GM10266 (cell line): ENCODE results near the gene CAPN12.

ENCODE experiments used
- DNase-seq: peaks from one replicate; pipeline ENCODE4 v3.0.0; 2012; ENCODE audit errors: extremely low spot score
- TF ChIP-seq, protein P1 (sequence below): IDR thresholded peaks from 2 replicates; pipeline ENCODE4 v1.5.1; 2012; ENCODE audit warnings: mild to moderate bottlenecking, low read depth; ENCODE audit not compliant: control insufficient read depth, insufficient read depth; ENCODE audit errors: missing control alignments

CAPN12 gene

DNA sequence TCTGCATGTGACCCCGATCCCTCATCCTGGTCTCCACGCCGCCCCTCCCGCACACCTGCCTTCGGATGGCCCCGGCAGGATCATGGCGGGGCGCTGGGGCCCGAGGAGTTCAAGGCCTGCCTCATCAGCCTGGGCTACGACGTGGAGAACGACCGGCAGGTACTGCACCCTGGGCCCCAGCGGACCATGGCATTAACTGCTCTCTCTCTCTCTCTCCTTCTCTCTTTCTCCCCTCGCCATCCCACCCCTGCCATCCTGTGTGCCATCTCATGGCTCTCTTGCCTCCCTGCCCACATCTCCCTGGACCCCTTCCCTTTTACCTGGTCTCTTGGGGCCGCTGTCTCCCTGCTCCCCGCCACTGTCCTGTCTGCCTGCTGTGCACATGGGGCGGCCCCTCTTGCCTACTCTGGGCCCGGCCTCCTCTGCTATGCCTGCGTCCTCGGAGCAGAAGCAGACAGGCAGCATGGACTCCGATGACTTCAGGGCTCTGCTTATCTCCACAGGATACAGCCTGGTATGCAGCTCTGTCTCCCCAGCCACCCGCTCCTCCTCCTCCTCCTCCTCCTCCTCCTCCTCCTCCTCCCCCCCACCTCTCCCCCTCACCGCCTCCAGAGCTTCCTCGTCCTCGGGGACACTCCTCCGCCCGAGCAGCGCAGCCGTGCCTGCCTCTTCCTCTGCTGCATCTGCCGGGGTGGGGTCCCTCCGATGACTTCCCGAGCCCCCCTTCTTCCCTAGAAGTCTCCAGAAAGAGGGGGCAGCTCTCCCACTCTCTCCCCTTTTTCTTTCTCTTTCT lies 16.2 kb downstream of the CAPN12 start:
- TF ChIP-seq, protein P1, sequence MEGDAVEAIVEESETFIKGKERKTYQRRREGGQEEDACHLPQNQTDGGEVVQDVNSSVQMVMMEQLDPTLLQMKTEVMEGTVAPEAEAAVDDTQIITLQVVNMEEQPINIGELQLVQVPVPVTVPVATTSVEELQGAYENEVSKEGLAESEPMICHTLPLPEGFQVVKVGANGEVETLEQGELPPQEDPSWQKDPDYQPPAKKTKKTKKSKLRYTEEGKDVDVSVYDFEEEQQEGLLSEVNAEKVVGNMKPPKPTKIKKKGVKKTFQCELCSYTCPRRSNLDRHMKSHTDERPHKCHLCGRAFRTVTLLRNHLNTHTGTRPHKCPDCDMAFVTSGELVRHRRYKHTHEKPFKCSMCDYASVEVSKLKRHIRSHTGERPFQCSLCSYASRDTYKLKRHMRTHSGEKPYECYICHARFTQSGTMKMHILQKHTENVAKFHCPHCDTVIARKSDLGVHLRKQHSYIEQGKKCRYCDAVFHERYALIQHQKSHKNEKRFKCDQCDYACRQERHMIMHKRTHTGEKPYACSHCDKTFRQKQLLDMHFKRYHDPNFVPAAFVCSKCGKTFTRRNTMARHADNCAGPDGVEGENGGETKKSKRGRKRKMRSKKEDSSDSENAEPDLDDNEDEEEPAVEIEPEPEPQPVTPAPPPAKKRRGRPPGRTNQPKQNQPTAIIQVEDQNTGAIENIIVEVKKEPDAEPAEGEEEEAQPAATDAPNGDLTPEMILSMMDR = no peak
- DNase-seq = no peak

DNA sequence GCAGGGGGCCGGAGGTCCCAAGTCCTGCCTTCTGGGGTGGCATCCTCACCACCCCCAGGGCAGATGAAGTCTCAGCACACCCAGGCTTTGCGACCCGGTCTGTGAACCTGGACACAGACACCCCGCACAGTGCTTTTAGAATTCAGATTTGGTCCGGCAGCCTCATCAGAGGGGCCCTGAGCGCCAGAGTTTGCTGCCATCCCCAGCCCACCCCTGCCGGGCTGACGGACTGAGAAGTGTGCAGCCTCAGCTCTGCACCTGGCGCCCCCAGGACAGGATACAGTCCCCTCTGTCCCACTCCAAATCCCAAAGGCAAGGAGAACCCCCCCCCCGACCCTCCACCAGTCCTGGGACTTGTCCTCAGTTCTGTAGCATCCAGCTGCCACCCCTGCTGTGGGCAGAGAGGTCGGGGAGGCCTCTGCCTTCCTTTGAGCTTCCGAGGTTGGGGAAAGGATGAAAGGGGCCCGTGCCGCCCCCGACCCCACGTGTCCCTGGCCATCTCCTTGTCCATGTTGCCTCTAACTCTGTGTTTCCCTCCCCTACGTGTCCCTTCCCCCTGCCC lies 16.9 kb downstream of the CAPN12 start:
- DNase-seq = no peak
- TF ChIP-seq, protein P1 = no peak

DNA sequence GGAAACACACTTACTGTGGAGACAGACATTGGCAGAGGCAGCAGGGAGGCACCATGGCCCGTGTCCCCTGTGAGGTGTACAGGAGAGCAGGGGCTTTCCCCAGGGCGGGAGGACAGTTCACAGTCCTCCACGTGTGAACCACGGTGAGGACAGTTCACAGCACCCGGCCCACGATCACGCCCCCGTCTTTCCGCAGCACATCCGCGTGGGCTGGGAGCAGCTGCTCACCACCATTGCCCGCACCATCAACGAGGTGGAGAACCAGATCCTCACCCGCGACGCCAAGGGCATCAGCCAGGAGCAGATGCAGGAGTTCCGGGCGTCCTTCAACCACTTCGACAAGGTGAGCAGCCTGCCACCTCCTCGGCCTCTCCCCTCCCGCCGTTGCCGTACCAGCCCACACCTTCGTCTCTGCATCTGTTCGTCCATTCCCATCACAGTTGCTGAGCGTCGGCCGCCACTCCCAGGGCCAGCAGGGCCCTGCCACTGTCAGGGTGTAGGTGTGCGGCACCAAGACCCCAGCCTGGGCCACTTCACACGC lies 17.4 kb downstream of the CAPN12 start:
- no peak for DNase-seq
- TF ChIP-seq, protein P1 = no peak

DNA sequence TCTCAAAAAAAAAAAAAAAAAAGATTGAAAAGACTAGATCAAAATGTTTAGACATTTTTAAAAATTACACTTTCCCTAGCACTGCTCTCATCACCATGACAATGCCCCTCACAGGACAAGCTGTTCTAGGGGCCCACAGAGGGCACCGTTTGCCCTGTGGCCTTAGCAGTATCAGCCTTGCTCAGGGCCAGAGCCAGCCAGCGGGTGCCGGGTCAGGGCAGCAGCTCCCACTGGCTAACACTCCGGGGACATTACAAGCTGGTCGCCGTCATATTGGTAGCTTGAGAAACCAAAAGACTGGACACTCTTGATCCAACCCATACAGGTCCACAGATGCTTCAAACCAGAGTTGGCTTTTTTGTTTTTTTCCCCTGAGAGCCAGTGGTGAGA lies 18.0 kb downstream of the CAPN12 start:
- TF ChIP-seq, protein P1 = no peak
- no peak for DNase-seq

DNA sequence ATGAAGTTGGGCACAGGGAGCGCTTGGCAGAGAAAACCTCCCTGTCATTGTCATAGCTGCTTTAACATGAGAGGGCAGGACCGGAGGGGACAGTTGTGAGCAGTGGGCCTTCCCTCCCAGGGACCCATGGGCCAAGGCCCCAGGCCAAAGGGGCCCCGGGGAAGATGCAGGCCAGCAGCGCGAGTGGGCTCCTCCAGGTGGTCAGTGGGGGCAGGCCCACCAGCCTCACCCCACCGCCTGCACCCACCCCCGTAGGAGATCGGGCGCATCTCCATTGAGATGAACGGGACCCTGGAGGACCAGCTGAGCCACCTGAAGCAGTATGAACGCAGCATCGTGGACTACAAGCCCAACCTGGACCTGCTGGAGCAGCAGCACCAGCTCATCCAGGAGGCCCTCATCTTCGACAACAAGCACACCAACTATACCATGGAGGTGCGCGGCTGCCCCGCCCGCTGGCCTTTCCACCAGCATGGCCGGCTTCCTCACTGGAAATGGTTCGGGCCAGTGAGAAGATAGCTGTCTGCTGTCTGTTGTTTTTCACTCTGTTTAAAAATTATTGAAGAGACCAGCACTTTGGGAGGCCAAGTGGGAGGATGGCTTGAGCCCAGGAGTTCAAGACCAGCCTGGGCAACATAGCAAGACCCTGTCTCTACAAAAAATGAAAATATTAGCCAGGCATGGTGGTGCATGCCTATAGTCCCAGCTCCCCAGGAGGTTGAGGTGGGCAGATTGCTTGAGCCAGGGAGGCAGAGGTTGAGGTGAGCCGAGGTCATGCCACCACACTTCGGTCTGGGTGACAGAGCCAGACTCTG lies 18.6 kb downstream of the CAPN12 start:
- TF ChIP-seq, protein P1 = no peak
- no peak for DNase-seq

DNA sequence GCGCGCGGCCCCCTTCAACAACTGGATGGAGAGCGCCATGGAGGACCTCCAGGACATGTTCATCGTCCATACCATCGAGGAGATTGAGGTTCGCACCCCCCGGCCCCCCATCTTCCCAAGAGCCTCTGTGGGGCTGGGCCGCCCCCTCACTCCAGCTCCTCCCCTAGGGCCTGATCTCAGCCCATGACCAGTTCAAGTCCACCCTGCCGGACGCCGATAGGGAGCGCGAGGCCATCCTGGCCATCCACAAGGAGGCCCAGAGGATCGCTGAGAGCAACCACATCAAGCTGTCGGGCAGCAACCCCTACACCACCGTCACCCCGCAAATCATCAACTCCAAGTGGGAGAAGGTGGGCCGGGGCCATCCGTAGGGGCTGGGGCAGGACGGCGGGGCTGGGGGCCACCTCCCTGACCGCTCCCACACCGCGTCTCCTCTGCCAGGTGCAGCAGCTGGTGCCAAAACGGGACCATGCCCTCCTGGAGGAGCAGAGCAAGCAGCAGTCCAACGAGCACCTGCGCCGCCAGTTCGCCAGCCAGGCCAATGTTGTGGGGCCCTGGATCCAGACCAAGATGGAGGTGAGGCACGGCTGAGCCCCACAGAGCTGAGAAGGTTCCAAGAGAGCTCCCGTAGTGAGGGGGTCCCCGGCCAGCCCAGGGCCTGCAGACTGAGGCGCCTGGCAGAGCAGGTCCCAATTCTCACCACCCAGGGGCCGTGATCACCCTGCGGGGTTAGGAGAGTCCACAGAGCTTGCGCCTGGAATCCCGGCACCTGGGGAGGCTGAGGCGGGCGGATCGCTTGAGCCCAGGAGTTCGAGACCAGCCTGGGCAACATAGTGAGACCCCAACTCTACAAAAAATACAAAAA lies 20.1 kb downstream of the CAPN12 start:
- DNase-seq = no peak
- TF ChIP-seq, protein P1 = no peak
